WTC11 (cell line): Measurements from ENCODE around the gene DIAPH1. TPM values are rescaled to one million over a fixed set of nuclear protein-coding genes. Genes with fewer than 3 reads are reported as not detected.

ENCODE experiments used
- ATAC-seq: fragments of 200-7000 bp; cut with Tn5 transposase; 2 replicates; pipeline ENCODE4 v1.10.0; 2021; ENCODE audit warnings: mild to moderate bottlenecking, moderate library complexity
- CTCF ChIA-PET: fragments of 300-600 bp; sonication (Branson Sonifier 250); formaldehyde crosslinking; loops from one replicate; lab custom pipeline; 2021; ENCODE audit warnings: antibody characterized with exemption; lab: Charles Lee
- POLR2A ChIA-PET: fragments of 350-600 bp; sonication (Branson Sonifier 250); formaldehyde crosslinking; loops from one replicate; lab custom pipeline; 2021; ENCODE audit warnings: antibody characterized with exemption; lab: Charles Lee
- DNase-seq: peaks from one replicate; pipeline ENCODE4 v3.0.0; 2021; ENCODE audit warnings: low spot score
- H3K27ac Mint-ChIP-seq: 2 replicates; pipeline ENCODE4 v1.8.0; 2021; ENCODE audit warnings: mixed read lengths
- H3K27me3 Mint-ChIP-seq: 2 replicates; pipeline ENCODE4 v1.8.0; 2021; ENCODE audit warnings: low read depth, mild to moderate bottlenecking, moderate library complexity, mixed read lengths
- H3K36me3 Mint-ChIP-seq: 2 replicates; pipeline ENCODE4 v1.8.0; 2021; ENCODE audit warnings: mixed read lengths
- H3K4me1 Mint-ChIP-seq: 2 replicates; pipeline ENCODE4 v1.8.0; 2022; ENCODE audit warnings: mixed read lengths
- H3K4me3 Mint-ChIP-seq: 2 replicates; pipeline ENCODE4 v1.8.0; 2021; ENCODE audit warnings: mild to moderate bottlenecking, moderate library complexity, mixed read lengths
- H3K9me3 Mint-ChIP-seq: 2 replicates; pipeline ENCODE4 v1.8.0; 2021; ENCODE audit warnings: mixed read lengths
- ATF1 ChIP-seq: sonication (generic); formaldehyde crosslinking; IDR thresholded peaks from 2 replicates; pipeline ENCODE4 v1.8.1; 2023; ENCODE audit warnings: mild to moderate bottlenecking, moderate library complexity, missing genetic modification reagents
- CREB1 ChIP-seq: sonication (generic); formaldehyde crosslinking; IDR thresholded peaks from 2 replicates; pipeline ENCODE4 v1.8.0; 2023; ENCODE audit warnings: mild to moderate bottlenecking, missing genetic modification reagents
- FOXP1 ChIP-seq: sonication (generic); formaldehyde crosslinking; IDR thresholded peaks from 2 replicates; pipeline ENCODE4 v1.8.0; 2022; ENCODE audit warnings: missing genetic modification reagents, mild to moderate bottlenecking, moderate library complexity, borderline replicate concordance
- KAT7 ChIP-seq: sonication (generic); formaldehyde crosslinking; IDR thresholded peaks from 2 replicates; pipeline ENCODE4 v1.8.1; 2023; ENCODE audit warnings: missing genetic modification reagents, mild to moderate bottlenecking, borderline replicate concordance
- NFATC4 ChIP-seq: fragments of 250-450 bp; sonication (Bioruptor Pico); IDR thresholded peaks from 2 replicates; pipeline ENCODE4 v1.9.0; 2021; ENCODE audit warnings: mild to moderate bottlenecking
- NR1H2 ChIP-seq: sonication (generic); formaldehyde crosslinking; IDR thresholded peaks from 2 replicates; pipeline ENCODE4 v1.9.0; 2021; ENCODE audit warnings: mild to moderate bottlenecking, moderate library complexity, missing genetic modification reagents
- OVOL2 ChIP-seq: fragments of 250-450 bp; sonication (Bioruptor Pico); IDR thresholded peaks from 2 replicates; pipeline ENCODE4 v1.9.0; 2021; ENCODE audit warnings: mild to moderate bottlenecking, borderline replicate concordance
- RORB ChIP-seq: fragments of 250-450 bp; sonication (Bioruptor Pico); IDR thresholded peaks from 2 replicates; pipeline ENCODE4 v1.9.0; 2021; ENCODE audit warnings: mild to moderate bottlenecking
- SMAD3 ChIP-seq: sonication (generic); formaldehyde crosslinking; IDR thresholded peaks from 2 replicates; pipeline ENCODE4 v1.8.0; 2022; ENCODE audit warnings: missing genetic modification reagents, mild to moderate bottlenecking, borderline replicate concordance
- TEAD4 ChIP-seq: sonication (generic); formaldehyde crosslinking; IDR thresholded peaks from 2 replicates; pipeline ENCODE4 v1.8.0; 2022; ENCODE audit warnings: mild to moderate bottlenecking, missing genetic modification reagents
- ZNF232 ChIP-seq: sonication (generic); formaldehyde crosslinking; IDR thresholded peaks from 2 replicates; pipeline ENCODE4 v1.8.0; 2022; ENCODE audit warnings: mild to moderate bottlenecking, missing genetic modification reagents
- ZNF423 ChIP-seq: fragments of 250-450 bp; sonication (Bioruptor Pico); IDR thresholded peaks from 2 replicates; pipeline ENCODE4 v2.1.2; 2022; ENCODE audit warnings: mild to moderate bottlenecking, moderate library complexity
- total RNA-seq: library from RNA; stranded (reverse); gene quantifications from 3 replicates; pipeline ENCODE4 v1.2.3, GENCODE V29; 2021
- TF ChIP-seq, protein P1 (sequence below): sonication (generic); formaldehyde crosslinking; IDR thresholded peaks from 2 replicates; pipeline ENCODE4 v1.8.1; 2022; ENCODE audit warnings: mild to moderate bottlenecking, missing genetic modification reagents, moderate library complexity, borderline replicate concordance
- TF ChIP-seq, protein P2 (sequence below): sonication (generic); formaldehyde crosslinking; IDR thresholded peaks from 2 replicates; pipeline ENCODE4 v1.8.0; 2023; ENCODE audit warnings: missing genetic modification reagents, mild to moderate bottlenecking, borderline replicate concordance
- TF ChIP-seq, protein P3 (sequence below): sonication (generic); formaldehyde crosslinking; IDR thresholded peaks from 2 replicates; pipeline ENCODE4 v1.8.0; 2022; ENCODE audit warnings: mild to moderate bottlenecking, missing genetic modification reagents
- TF ChIP-seq, protein P4 (sequence below): sonication (generic); formaldehyde crosslinking; IDR thresholded peaks from 2 replicates; pipeline ENCODE4 v1.8.1; 2023; ENCODE audit warnings: mild to moderate bottlenecking, moderate library complexity, missing genetic modification reagents

The DIAPH1 gene
- total RNA-seq, 1 experiment from 2014 or later: 109 TPM

DNA sequence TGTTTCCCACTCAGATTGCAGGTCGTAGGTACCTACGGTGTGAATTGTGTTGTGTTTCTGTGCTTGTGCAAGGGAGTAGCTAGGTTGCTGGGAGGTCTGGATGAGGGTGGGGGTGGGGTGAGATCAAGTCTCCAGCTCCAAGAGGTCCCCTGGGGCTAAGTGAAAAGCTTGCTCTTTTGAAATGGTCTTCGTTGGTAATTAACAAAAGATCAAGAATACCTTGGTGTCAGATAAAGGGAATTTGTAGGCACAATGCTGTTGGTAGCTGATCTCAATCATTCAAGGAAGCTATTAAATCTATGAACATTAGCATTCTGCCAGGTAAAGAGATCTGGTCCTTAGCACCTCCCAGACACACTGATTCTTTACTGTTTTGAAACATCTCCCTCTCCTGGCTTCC, 134.9 kb downstream of the DIAPH1 start:
- Mint-ChIP-seq H3K4me1 (peaks cover 61% of the 10 kb centered on the region), H3K27me3 (peaks cover 27% of the 10 kb centered on the region), H3K36me3 (peaks cover 9% of the 10 kb centered on the region), H3K27ac (peak overlapping the region; percentile 90), H3K9me3 (no peaks in the 10 kb centered on the region), H3K4me3 (peak overlapping the region; percentile 71)
- DNase-seq (no peak), ATAC-seq (peak; percentile 12)
- ChIA-PET CTCF (interaction anchor here (0.5 to 4.6 kb wide), 18 partner anchors 8 to 389 kb away, joined by 3 to 42 read pairs (median 6); partner anchors contain the start of genes PCDHB16, PCDHB2, PCDHGA10 and PCDHGA11), POLR2A (interaction anchor here (0.8 to 2.8 kb wide), 4 partner anchors 8 to 41 kb away, joined by 3 to 17 read pairs (median 3); no protein-coding TSS in a partner anchor)
- no peak for TF ChIP-seq ZNF423 (CRISPR knock-in tag)
- no peak for TF ChIP-seq FOXP1 (CRISPR knock-in tag)
- TF ChIP-seq, protein P1, sequence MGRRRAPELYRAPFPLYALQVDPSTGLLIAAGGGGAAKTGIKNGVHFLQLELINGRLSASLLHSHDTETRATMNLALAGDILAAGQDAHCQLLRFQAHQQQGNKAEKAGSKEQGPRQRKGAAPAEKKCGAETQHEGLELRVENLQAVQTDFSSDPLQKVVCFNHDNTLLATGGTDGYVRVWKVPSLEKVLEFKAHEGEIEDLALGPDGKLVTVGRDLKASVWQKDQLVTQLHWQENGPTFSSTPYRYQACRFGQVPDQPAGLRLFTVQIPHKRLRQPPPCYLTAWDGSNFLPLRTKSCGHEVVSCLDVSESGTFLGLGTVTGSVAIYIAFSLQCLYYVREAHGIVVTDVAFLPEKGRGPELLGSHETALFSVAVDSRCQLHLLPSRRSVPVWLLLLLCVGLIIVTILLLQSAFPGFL (CRISPR knock-in tag): no peak
- no peak for TF ChIP-seq RORB

DNA sequence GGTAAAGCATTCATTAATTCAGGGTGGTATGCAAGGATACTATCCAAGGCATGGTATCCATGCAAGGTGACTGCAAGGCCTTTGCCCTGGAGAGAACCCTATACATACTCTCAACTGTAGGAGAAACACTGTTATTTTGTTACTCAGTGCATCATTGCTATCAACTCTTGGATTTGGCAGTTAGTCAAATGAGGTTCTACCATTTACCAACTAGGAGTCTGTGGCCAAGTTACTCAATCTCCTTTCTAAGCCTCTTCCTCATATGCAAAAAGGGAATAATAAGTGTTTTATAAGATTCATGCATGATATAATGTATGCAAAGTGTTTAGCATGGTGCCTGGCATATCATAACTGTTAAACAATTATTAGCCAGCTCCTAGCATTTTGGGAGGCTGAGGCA, 139.0 kb downstream of the DIAPH1 start:
- no peak for DNase-seq
- no peak for ATAC-seq
- H3K27me3 Mint-ChIP-seq: peaks cover 29% of the 10 kb centered on the region
- H3K4me3 Mint-ChIP-seq: no peak overlapping the region
- peaks cover 2% of the 10 kb centered on the region; the same call in 1 of the 2 replicates for H3K9me3 Mint-ChIP-seq
- H3K36me3 Mint-ChIP-seq: peaks cover 7% of the 10 kb centered on the region
- no peak overlapping the region for H3K27ac Mint-ChIP-seq
- H3K4me1 Mint-ChIP-seq: peaks cover 53% of the 10 kb centered on the region
- TF ChIP-seq ATF1 (CRISPR knock-in tag): no peak
- TF ChIP-seq FOXP1 (CRISPR knock-in tag): no peak
- no peak for TF ChIP-seq OVOL2 (CRISPR knock-in tag)
- no peak for TF ChIP-seq SMAD3 (CRISPR knock-in tag)
- TF ChIP-seq RORB: no peak
- TF ChIP-seq, protein P2, sequence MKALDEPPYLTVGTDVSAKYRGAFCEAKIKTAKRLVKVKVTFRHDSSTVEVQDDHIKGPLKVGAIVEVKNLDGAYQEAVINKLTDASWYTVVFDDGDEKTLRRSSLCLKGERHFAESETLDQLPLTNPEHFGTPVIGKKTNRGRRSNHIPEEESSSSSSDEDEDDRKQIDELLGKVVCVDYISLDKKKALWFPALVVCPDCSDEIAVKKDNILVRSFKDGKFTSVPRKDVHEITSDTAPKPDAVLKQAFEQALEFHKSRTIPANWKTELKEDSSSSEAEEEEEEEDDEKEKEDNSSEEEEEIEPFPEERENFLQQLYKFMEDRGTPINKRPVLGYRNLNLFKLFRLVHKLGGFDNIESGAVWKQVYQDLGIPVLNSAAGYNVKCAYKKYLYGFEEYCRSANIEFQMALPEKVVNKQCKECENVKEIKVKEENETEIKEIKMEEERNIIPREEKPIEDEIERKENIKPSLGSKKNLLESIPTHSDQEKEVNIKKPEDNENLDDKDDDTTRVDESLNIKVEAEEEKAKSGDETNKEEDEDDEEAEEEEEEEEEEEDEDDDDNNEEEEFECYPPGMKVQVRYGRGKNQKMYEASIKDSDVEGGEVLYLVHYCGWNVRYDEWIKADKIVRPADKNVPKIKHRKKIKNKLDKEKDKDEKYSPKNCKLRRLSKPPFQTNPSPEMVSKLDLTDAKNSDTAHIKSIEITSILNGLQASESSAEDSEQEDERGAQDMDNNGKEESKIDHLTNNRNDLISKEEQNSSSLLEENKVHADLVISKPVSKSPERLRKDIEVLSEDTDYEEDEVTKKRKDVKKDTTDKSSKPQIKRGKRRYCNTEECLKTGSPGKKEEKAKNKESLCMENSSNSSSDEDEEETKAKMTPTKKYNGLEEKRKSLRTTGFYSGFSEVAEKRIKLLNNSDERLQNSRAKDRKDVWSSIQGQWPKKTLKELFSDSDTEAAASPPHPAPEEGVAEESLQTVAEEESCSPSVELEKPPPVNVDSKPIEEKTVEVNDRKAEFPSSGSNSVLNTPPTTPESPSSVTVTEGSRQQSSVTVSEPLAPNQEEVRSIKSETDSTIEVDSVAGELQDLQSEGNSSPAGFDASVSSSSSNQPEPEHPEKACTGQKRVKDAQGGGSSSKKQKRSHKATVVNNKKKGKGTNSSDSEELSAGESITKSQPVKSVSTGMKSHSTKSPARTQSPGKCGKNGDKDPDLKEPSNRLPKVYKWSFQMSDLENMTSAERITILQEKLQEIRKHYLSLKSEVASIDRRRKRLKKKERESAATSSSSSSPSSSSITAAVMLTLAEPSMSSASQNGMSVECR: no peak
- TF ChIP-seq, protein P3, sequence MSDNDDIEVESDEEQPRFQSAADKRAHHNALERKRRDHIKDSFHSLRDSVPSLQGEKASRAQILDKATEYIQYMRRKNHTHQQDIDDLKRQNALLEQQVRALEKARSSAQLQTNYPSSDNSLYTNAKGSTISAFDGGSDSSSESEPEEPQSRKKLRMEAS (CRISPR knock-in tag): no peak
- TF ChIP-seq ZNF232: no peak
- TF ChIP-seq TEAD4 (CRISPR knock-in tag): no peak
- TF ChIP-seq CREB1 (CRISPR knock-in tag): no peak
- TF ChIP-seq NFATC4 (CRISPR knock-in tag): no peak
- TF ChIP-seq, all 79 proteins: peak for 0
- CTCF ChIA-PET: interaction anchor here (1.6 to 2.7 kb wide), 3 partner anchors 34 to 62 kb away, joined by 4 to 10 read pairs (median 6); partner anchors contain the start of genes PCDHGA11 and PCDHGB7
- POLR2A ChIA-PET: no interaction called here

DNA sequence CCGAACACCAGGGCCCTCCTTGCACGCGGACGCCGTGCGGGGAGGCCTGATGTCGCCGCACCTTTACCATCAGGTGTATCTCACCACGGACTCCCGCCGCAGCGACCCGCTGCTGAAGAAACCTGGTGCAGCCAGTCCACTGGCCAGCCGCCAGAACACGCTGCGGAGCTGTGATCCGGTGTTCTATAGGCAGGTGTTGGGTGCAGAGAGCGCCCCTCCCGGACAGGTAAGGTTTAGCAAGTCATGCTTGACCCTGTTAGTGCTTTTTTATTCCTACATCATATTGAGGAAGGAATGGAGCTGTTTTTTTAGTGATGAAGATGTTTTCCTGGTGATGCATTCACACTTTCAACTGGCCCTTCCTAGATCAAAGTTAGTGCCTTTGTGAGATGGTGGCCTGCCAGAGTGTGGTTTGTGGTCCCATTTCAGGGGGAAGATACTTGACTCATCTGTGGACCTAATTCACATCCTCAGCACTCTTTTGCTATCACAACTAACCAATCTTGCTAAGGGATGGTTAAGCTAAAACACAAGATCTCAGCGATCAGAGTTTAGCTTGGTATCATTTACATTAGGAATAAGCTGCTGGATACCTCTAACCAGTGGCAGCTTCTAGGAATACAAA, 140.4 kb downstream of the DIAPH1 start:
- ChIA-PET CTCF (interaction anchor here (0.5 to 5.2 kb wide), 51 partner anchors 9 to 462 kb away, joined by 3 to 113 read pairs (median 6); partner anchors contain the start of genes PCDHB11, PCDHB14, PCDHB15 and PCDHB16), POLR2A (interaction anchor here (1.3 to 1.4 kb wide), 2 partner anchors 10 to 35 kb away, joined by 6 to 7 read pairs; partner anchors contain the start of gene PCDHGC5)
- peaks cover 7% of the 10 kb centered on the region for H3K36me3 Mint-ChIP-seq
- peaks cover 48% of the 10 kb centered on the region for H3K4me1 Mint-ChIP-seq
- H3K9me3 Mint-ChIP-seq: peaks cover 2% of the 10 kb centered on the region; the same call in 1 of the 2 replicates
- DNase-seq: peak; percentile 90
- H3K27me3 Mint-ChIP-seq: peaks cover 28% of the 10 kb centered on the region
- peak overlapping the region; percentile 50 for H3K4me3 Mint-ChIP-seq
- ATAC-seq: peak; percentile 65
- no peak overlapping the region for H3K27ac Mint-ChIP-seq
- TF ChIP-seq, protein P4, sequence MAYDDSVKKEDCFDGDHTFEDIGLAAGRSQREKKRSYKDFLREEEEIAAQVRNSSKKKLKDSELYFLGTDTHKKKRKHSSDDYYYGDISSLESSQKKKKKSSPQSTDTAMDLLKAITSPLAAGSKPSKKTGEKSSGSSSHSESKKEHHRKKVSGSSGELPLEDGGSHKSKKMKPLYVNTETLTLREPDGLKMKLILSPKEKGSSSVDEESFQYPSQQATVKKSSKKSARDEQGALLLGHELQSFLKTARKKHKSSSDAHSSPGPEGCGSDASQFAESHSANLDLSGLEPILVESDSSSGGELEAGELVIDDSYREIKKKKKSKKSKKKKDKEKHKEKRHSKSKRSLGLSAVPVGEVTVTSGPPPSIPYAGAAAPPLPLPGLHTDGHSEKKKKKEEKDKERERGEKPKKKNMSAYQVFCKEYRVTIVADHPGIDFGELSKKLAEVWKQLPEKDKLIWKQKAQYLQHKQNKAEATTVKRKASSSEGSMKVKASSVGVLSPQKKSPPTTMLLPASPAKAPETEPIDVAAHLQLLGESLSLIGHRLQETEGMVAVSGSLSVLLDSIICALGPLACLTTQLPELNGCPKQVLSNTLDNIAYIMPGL (CRISPR knock-in tag): peak; percentile 50; the same call in 1 of the 2 replicates
- TF ChIP-seq, protein P3 (CRISPR knock-in tag): peak; percentile 66; the same call in 1 of the 2 replicates
- TF ChIP-seq KAT7 (CRISPR knock-in tag): no peak
- TF ChIP-seq, protein P2: no peak
- no peak for TF ChIP-seq NR1H2 (CRISPR knock-in tag)
